GM19463 (cell line): ENCODE results near the gene ZNF148.
"Not testable (repeated sequence)": the region's sequence is repeated elsewhere in the genome, so short reads cannot be mapped to it uniquely, and the experiment has no call there.

Experiments used
- ATAC-seq: cut with Tn5 transposase; IDR thresholded peaks from one replicate; pipeline ENCODE4 v1.9.1; 2021; ENCODE audit warnings: mild to moderate bottlenecking, moderate library complexity; ENCODE audit not compliant: unreplicated experiment

The ZNF148 gene

DNA sequence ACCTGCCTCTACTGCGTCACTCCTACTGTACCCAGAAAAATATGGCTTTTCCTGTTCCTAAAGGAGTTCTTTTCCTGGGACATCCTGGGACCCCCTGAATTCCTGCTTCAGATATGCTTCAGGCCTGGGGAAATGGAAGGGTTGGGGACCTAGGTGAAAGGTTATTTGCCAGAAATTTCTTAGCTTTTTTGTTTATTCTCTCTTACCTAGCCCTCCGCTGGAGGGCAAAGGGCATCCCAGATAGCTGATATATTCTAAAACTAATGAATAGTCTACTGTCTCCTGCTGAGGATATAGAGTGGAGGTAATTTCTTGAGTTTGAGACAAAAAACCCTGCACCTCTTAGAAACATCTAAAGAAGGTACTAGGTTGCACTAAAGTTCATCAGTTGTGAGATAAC is 3.6 kb upstream of the ZNF148 start:
- no peak for ATAC-seq

DNA sequence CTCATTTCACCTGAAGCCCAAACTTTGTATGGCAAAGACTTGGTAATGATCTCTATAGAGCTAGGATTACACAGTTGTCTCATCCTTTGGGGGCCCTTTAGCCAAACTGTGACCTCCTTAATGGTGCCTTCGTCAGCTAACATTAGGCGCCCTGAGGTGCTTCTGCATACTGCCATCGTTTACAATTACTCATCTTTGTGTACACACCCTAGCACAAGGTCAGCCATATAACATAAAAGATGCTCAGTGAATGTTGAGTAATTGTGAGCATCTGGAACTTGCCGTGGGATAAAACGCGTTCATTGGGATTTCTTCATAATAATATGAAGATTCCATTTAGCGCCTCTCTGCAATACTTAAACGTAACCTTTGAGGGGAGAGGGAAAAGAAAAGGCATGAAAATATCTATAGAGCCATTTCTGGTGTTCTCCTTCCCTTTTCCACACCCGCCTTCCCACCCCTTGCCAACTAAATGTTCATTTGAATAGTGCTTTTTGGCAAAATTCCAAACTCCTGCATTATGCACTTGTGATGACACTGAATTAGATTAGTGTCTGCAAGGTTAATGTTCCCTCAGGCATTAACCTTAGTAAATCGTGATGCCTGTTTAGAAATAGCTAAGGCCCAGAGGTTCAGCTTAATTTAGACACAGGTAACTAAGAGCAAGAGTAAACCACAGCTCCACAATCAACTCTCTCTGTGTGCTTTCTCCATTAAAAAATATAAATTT is 990 bp upstream of the ZNF148 start:
- no peak for ATAC-seq

GRCh38 chr3:125374501-125374995 is 577 bp downstream of the ZNF148 start:
- ATAC-seq = peak; percentile 25

DNA sequence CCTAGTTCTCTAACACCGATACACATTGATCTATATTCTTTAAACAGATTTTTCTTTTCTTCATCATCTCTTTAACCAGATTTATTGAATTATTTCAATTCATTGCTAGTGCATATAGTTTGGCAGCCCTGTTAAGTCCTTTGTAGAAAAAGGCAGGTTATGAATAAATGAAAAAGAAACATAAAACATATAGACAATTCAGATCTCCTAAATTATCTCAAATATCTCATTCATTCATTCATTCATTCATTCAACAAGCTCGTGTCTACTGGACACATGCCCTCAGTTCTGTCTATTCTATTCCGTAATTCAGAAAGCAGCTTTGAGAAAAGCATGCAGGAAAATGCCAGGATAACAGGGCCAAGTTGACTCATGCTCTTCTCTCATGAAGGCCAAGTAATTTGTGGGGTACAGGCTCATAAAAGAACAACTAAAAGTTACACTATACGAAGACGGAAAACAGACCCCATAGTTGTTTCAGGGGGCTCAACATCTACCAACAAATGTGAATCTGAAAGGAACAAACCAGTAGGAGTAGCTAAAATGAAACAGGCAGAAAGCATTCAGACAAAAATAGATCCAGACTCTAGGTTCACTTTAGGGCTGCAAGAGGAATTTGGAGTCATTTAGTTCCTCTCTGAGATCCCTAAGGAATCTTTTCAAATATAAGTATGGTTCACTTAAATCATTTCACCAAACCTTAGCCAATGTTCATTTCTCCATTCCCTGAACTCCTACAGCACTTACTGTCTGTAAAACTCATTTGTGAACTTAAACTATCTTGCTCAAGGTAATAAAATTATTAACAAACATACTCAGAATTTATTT is 7.5 kb downstream of the ZNF148 start:
- no peak for ATAC-seq

DNA sequence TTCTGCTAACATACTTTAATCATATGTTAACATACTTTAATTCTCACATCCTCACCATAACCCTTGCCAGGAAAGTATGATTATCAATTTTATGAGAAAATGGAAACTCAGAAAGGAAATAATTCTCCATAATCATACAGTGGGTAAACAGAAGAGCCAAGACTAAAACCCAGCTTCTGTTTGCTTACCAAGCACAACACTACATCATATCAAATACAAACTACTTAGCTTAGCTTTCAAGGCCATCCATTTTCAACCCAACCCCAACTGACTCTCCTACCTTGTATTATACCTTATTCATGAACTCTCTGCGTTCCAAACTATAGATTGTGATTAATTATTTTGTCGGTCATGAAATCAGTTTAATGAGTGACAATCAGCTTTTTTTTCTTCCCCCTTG is 9.0 kb downstream of the ZNF148 start:
- no peak for ATAC-seq

- ATAC-seq = no peak
Observed at GRCh38 chr3:125359700-125360099, 15.4 kb downstream of the ZNF148 start.

DNA sequence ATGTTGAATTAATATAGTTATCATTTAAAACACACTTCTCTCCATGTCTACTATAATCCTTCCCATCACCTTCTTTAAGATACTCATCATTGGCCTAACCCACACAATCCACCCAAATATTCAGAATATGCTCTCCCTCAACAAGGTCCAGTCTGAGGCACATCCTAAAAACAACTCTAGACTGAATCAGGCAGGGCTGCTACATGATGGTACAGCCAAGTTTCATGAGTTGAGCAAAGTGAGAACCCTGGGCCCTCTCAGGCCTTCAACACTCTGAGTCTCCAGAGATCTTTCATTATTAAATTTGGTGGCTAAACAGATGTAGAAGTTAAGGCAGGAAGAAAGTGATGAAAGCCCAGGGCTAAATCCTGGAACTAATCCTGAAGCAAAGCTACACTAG is 16.2 kb downstream of the ZNF148 start:
- ATAC-seq = no peak

DNA sequence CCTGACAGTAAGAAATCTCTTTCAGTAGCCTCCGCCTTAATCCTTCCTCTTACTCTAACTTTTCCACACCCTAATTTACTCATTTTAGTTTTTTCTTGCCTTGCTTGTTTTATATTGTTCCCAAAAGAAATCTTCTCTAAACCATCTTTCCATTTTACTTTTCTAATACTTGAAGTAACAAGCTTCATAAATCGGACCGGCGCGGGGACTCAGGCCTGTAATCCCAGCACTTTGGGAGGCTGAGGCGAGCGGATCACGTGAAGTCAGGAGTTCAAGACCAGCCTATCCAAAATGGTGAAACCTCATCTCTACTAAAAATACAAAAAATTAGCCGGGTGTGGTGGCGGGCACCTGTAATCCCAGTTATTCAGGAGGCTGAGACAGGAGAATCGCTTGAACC is 17.3 kb downstream of the ZNF148 start:
- ATAC-seq = no peak

GRCh38 chr3:125357032-125357658 is 18.0 kb downstream of the ZNF148 start:
- ATAC-seq = peak; percentile 89

- ATAC-seq = no peak
Observed at GRCh38 chr3:125356140-125357026, 18.7 kb downstream of the ZNF148 start.

GRCh38 chr3:125353659-125354058 is 21.5 kb downstream of the ZNF148 start:
- ATAC-seq = no peak

GRCh38 chr3:125353128-125353527 is 22.0 kb downstream of the ZNF148 start:
- ATAC-seq = no peak

DNA sequence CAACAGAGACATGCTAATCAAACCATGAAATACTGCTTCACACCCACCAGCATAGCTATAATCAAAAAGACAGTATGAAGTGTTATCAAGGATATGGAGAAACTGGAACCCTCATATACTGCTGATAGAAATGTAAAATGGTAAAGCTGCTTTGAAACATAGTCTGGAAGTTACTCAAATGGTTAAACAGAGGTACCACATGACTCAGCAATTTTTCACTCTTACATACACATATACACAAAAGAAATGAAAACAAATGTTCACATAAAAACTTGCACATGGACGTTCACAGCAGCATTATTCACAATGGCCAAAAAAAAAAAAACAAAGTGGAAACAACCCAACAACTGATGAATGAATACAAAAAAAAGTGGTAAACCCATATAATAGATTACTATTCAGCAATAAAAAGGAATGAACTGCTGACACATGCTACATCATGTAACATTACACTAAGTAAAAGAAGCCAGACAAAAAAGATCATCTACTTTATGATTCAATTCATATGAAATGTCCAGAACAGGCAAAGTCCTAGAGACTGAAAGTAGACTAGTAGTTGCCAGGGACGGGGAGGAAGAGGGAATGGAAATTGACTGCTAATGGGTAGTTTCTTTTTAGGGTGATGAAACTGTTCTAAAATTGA is 23.2 kb downstream of the ZNF148 start:
- ATAC-seq = no peak

- no peak for ATAC-seq
Observed at GRCh38 chr3:125351152-125351551, 24.0 kb downstream of the ZNF148 start.

GRCh38 chr3:125350597-125350996 is 24.5 kb downstream of the ZNF148 start:
- no peak for ATAC-seq

DNA sequence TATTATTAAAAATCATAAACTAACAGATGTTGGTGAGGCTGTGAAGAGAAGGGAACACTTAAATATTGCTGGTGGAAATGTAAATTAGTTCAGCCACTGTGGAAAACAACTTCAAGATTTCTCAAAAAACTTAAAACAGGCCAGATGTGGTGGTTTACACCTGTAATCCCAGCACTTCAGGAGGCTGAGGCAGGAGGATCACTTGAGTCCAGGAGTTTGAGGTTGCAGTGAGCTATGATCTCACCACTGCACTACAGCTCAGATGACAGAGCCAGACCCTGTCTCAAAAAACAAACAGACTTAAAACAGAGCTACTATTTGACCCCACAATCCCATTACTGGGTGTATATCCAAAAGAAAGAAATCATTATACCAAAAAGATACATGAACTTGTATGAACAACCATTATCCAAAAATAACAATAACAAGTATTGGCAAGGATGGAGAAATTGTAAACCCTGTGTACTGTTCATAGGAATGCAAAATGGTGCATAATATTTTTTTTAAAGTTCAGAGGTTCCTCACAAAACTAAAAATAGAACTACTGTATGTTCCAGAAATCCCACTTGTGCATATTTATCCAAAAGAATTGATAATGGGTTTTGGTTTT is 25.5 kb downstream of the ZNF148 start:
- no peak for ATAC-seq

- ATAC-seq = no peak
Observed at GRCh38 chr3:125349055-125349454, 26.1 kb downstream of the ZNF148 start.

DNA sequence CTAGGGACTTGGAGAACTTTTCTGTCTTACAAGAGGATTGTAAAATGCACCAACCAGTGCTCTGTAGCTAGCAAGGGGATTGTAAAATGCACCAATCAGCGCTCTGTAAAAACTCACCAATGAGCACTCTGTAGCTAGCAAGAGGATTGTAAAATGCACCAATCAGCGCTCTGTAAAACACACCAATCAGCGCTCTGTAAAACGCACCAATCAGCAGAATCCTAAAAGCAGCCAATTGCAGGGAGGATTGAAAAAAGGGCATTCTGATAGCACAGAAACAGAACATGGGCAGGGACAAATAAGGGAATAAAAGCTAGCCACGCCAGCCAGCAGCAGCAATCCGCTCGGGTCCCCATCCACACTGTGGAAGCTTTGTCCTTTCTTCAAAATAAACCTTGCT is 31.8 kb downstream of the ZNF148 start:
- not testable (repeated sequence) for ATAC-seq

- no peak for ATAC-seq
Observed at GRCh38 chr3:125340121-125340520, 35.0 kb downstream of the ZNF148 start.

- no peak for ATAC-seq
Observed at GRCh38 chr3:125337506-125337905, 37.6 kb downstream of the ZNF148 start.
